A673 (cell line): ENCODE results near the gene COX6B2. TPM values are rescaled to one million over a fixed set of nuclear protein-coding genes. Genes with fewer than 3 reads are reported as not detected.

Source experiments
- BruUV-seq: library from RNA; stranded (reverse); fragments of 400-500 nt; replicated peaks from 2 replicates; lab custom pipeline; 2021; lab: Mats Ljungman, UMichigan
- CTCF ChIA-PET: fragments of 300-600 bp; sonication (Branson Sonifier 250); formaldehyde crosslinking; loops from one replicate; lab custom pipeline; 2022; ENCODE audit warnings: antibody characterized with exemption; lab: Charles Lee
- POLR2A ChIA-PET: fragments of 300-600 bp; sonication (Branson Sonifier 250); formaldehyde crosslinking; loops from one replicate; lab custom pipeline; 2022; ENCODE audit warnings: antibody characterized with exemption; ENCODE audit not compliant: low non-redundant PET; lab: Charles Lee
- DNase-seq: peaks from one replicate; pipeline ENCODE4 v3.0.0-alpha.2; 2015; ENCODE audit warnings: low spot score
- H3K27ac ChIP-seq: fragments of 200-600 bp; sonication (generic); 2 replicates; pipeline ENCODE4 v1.5.1; 2016; ENCODE audit warnings: mixed run types, low read depth, mild to moderate bottlenecking, mixed read lengths, antibody characterized with exemption, low read length; ENCODE audit not compliant: poor library complexity, severe bottlenecking
- H3K27me3 ChIP-seq: fragments of 200-600 bp; sonication (generic); replicated peaks from 2 replicates; pipeline ENCODE4 v1.6.1; 2017; ENCODE audit warnings: mixed run types, low read depth, mild to moderate bottlenecking, mixed read lengths, antibody characterized with exemption, low read length; ENCODE audit not compliant: insufficient read depth, poor library complexity
- H3K36me3 ChIP-seq: fragments of 200-600 bp; sonication (generic); 2 replicates; pipeline ENCODE4 v1.6.1; 2016; ENCODE audit warnings: mixed run types, mild to moderate bottlenecking, mixed read lengths, antibody characterized with exemption, low read length; ENCODE audit not compliant: insufficient read depth, poor library complexity, severe bottlenecking
- H3K4me1 ChIP-seq: fragments of 200-600 bp; sonication (generic); 2 replicates; pipeline ENCODE4 v1.6.1; 2017; ENCODE audit warnings: mixed run types, mild to moderate bottlenecking, mixed read lengths, antibody characterized with exemption, low read length; ENCODE audit not compliant: insufficient read depth, poor library complexity, severe bottlenecking
- H3K4me3 ChIP-seq: fragments of 200-600 bp; sonication (generic); 2 replicates; pipeline ENCODE4 v1.5.1; 2016; ENCODE audit warnings: low read depth, mixed run types, mild to moderate bottlenecking, mixed read lengths, low read length; ENCODE audit not compliant: poor library complexity, severe bottlenecking
- H3K9me3 ChIP-seq: fragments of 200-600 bp; sonication (generic); 2 replicates; pipeline ENCODE4 v1.6.1; 2016; ENCODE audit warnings: mixed run types, low read depth, mild to moderate bottlenecking, mixed read lengths, antibody characterized with exemption, low read length; ENCODE audit not compliant: poor library complexity, severe bottlenecking
- EZH2 ChIP-seq: fragments of 200-600 bp; sonication (generic); IDR thresholded peaks from 2 replicates; pipeline ENCODE4 v1.6.1; 2017; ENCODE audit warnings: borderline replicate concordance, low read depth, mild to moderate bottlenecking, mixed read lengths, antibody characterized with exemption, low read length; ENCODE audit not compliant: poor library complexity, severe bottlenecking
- intact Hi-C: fragments of 100-400 bp; cut with micrococcal nuclease; formaldehyde crosslinking; loops from one replicate; pipeline ENCODE4 v1.10.0; 2022; ENCODE audit not compliant: unreplicated experiment
- total RNA-seq: library from RNA; stranded (reverse); gene quantifications from 2 replicates; pipeline ENCODE4 v1.2.3, GENCODE V29; 2021
- TF ChIP-seq, protein P1 (sequence below): fragments of 300-800, 200-600 bp; sonication (generic); conservative IDR thresholded peaks from 2 replicates; pipeline ENCODE4 v1.5.1; 2017; ENCODE audit warnings: low read depth, mild to moderate bottlenecking, antibody characterized with exemption, low read length, moderate library complexity, mixed read lengths

Gene COX6B2
- total RNA-seq, 1 experiment from 2014 or later, result not detected

DNA sequence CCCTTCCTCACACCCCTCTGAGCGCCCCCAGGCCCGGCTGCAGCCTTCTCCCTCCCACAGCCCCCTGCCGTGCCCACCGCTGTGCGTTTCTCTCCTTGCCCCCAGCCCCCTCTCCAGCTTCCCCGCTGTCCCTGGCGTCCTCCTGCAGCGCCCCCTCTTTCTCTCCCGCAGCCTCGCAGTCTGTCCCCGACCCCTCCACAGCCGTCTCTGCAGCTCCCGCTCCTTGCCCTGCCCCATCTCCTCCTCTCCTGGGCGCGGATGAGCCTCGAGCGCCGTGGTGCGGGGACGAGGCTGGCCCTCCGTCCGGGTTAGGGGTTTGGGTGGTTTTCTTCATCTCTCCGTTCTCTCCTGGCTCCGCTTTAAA lies 13.8 kb downstream of the COX6B2 start:
- peak overlapping the region; percentile 74 for H3K4me3 ChIP-seq
- no TSS peak for BruUV-seq
- H3K36me3 ChIP-seq, result peaks cover 15% of the 10 kb centered on the region
- intact Hi-C loops, result no loop called here
- H3K4me1 ChIP-seq, result peaks cover 8% of the 10 kb centered on the region
- no peaks in the 10 kb centered on the region for H3K27me3 ChIP-seq
- peak; percentile 40 for DNase-seq
- CTCF ChIA-PET, result no interaction called here
- TF ChIP-seq EZH2, result no peak
- TF ChIP-seq, protein P1, sequence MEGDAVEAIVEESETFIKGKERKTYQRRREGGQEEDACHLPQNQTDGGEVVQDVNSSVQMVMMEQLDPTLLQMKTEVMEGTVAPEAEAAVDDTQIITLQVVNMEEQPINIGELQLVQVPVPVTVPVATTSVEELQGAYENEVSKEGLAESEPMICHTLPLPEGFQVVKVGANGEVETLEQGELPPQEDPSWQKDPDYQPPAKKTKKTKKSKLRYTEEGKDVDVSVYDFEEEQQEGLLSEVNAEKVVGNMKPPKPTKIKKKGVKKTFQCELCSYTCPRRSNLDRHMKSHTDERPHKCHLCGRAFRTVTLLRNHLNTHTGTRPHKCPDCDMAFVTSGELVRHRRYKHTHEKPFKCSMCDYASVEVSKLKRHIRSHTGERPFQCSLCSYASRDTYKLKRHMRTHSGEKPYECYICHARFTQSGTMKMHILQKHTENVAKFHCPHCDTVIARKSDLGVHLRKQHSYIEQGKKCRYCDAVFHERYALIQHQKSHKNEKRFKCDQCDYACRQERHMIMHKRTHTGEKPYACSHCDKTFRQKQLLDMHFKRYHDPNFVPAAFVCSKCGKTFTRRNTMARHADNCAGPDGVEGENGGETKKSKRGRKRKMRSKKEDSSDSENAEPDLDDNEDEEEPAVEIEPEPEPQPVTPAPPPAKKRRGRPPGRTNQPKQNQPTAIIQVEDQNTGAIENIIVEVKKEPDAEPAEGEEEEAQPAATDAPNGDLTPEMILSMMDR, result peak; percentile 49
- H3K27ac ChIP-seq, result peak overlapping the region; percentile 89
- POLR2A ChIA-PET, result no interaction called here
- H3K9me3 ChIP-seq, result no peaks in the 10 kb centered on the region

DNA sequence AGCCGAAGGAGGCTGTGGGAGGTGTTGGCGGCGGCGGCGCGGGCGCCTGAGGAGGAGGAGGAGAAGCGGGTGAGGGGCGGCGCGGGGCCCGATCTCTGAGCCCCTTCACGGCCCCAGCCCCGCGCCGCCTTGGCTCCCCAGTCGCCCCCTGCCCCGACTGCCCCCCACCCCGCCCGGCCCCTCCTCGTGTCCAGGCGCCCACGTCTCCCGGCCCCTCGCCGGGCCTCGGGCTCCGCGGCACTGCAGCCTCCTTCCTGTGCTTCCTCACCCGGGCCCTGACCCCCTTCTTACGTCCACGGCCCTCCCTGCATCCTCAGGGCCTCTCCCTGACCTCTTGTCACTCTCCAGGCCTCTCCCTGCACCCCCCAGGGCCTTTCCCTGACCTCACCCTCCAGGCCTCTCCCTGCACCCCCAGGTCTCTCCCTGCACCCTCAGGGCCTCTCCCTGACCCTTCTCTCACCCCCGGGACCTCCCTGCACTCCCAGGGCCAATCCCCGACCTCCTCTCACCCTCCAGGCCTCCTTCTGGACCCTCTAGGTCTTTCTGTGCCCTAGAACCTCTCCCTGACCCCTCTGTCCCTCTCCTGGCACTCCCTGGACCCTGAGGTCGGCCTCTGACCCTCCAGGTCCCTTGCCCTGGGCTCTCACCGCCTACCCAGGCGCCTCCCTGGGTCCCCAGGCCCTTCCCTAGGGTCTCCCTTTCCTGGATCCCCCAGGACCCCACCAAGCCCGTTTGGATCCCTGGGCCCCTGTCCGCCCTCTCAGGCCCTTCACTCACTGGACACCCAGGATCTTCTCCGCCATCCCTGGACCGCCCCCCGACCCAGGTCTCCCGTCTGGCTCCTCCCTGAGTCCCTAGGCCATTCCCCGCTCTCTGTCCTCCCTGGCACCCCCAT lies 14.4 kb downstream of the COX6B2 start:
- peaks cover 8% of the 10 kb centered on the region for H3K4me1 ChIP-seq
- DNase-seq, result no peak
- ChIA-PET POLR2A (interaction anchor here (0.6 to 0.9 kb wide), 3 partner anchors 39 to 844 kb away, joined by 3 to 4 read pairs (median 4); no protein-coding TSS in a partner anchor), CTCF (interaction anchor here (0.9 kb wide), 1 partner anchor 39 kb away, joined by 3 read pairs; no protein-coding TSS in a partner anchor)
- H3K9me3 ChIP-seq, result no peaks in the 10 kb centered on the region
- no peaks in the 10 kb centered on the region for H3K27me3 ChIP-seq
- TF ChIP-seq, protein P1, result no peak
- no peak for TF ChIP-seq EZH2
- H3K27ac ChIP-seq, result peak overlapping the region; percentile 89
- peaks cover 15% of the 10 kb centered on the region for H3K36me3 ChIP-seq
- no TSS peak for BruUV-seq
- intact Hi-C loops, result no loop called here
- H3K4me3 ChIP-seq, result peak overlapping the region; percentile 74

DNA sequence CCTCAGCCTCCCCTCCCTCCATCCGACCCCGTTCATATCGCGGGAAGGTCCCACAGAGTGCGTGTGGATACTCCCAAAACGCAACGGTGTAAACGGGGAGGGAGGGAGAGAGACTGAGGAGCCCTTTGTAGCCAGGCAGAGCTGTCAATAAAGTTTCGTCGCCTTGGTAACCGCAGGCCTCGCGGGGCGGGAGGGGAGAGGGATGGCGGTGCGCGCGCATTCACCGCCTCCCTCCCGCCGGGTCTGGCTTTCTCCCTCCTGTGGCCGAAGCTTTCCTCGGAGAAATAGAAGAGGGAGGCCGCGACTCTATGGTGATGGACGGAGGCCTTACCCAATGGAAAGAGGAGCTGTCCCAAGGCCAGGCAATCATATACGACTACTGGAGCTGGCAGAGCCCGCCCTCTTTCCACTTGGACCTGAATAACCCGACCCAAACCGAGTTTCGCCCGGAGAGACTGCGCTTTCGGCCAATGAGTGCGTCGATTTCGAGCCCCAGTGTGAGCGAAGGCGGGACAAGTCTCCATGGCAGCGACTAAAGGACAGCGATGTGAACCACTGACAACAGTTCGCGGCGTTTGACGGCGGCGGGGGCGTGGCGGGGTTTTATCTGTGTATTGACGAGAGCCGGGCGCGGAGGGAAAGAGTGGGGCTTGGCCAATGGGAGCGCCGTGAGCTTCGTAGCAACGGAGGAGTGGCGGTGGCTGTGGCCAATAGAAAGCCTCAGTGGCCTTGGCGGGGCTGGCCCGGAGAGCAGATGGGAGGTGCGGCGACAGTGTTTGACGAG lies 15.2 kb downstream of the COX6B2 start, which contains the start of gene KMT5C:
Gene KMT5C (plus strand): TSS at position 772 of the 784 bp plus-strand sequence. CDS start 2,061 bp downstream, outside the sequence.
- H3K27ac ChIP-seq, result peak within 1 kb of the TSS; percentile 90
- peak; percentile 100 for DNase-seq
- intact Hi-C loops, result no loop called here
- no TSS peak for BruUV-seq
- H3K36me3 ChIP-seq, result peaks cover 15% of the 10 kb centered on the region
- ChIA-PET CTCF (interaction anchor here (0.5 to 0.9 kb wide), 2 partner anchors 38 to 128 kb away, joined by 3 read pairs; no protein-coding TSS in a partner anchor), POLR2A (interaction anchor here (0.6 to 0.9 kb wide), 6 partner anchors 14 to 843 kb away, joined by 3 to 4 read pairs (median 4); no protein-coding TSS in a partner anchor)
- no peaks in the 10 kb centered on the region for H3K9me3 ChIP-seq
- H3K4me3 ChIP-seq, result peak within 1 kb of the TSS; percentile 74
- H3K27me3 ChIP-seq, result no peaks in the 10 kb centered on the region
- TF ChIP-seq, protein P1, result no peak
- TF ChIP-seq EZH2, result no peak
- peaks cover 8% of the 10 kb centered on the region for H3K4me1 ChIP-seq
